Hepatocyte (in vitro differentiated cells): ENCODE measurements around the gene SLC39A1.

Experiments
- EZH2 ChIP-seq: fragments of 200-600 bp; sonication (generic); IDR thresholded peaks from 2 replicates; pipeline ENCODE4 v1.6.1; 2016; ENCODE audit warnings: antibody characterized with exemption, mild to moderate bottlenecking, borderline replicate concordance
- EZH2phosphoT487 ChIP-seq: fragments of 200-600 bp; sonication (generic); IDR thresholded peaks from one replicate; pipeline ENCODE4 v1.6.1; 2018; ENCODE audit warnings: antibody characterized with exemption, mild to moderate bottlenecking, low read depth, moderate library complexity; ENCODE audit not compliant: unreplicated experiment, severe bottlenecking
- TF ChIP-seq, protein P1 (sequence below): fragments of 200-600 bp; sonication (generic); IDR thresholded peaks from 2 replicates; pipeline ENCODE4 v1.5.1; 2016; ENCODE audit warnings: antibody characterized with exemption, mild to moderate bottlenecking; ENCODE audit not compliant: poor library complexity

- TF ChIP-seq, protein P1, sequence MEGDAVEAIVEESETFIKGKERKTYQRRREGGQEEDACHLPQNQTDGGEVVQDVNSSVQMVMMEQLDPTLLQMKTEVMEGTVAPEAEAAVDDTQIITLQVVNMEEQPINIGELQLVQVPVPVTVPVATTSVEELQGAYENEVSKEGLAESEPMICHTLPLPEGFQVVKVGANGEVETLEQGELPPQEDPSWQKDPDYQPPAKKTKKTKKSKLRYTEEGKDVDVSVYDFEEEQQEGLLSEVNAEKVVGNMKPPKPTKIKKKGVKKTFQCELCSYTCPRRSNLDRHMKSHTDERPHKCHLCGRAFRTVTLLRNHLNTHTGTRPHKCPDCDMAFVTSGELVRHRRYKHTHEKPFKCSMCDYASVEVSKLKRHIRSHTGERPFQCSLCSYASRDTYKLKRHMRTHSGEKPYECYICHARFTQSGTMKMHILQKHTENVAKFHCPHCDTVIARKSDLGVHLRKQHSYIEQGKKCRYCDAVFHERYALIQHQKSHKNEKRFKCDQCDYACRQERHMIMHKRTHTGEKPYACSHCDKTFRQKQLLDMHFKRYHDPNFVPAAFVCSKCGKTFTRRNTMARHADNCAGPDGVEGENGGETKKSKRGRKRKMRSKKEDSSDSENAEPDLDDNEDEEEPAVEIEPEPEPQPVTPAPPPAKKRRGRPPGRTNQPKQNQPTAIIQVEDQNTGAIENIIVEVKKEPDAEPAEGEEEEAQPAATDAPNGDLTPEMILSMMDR: no peak
- no peak for TF ChIP-seq EZH2
- TF ChIP-seq EZH2phosphoT487: no peak
Observed at GRCh38 chr1:153932156-153933131, 30.9 kb downstream of the SLC39A1 start.
